KBM-7 (cell line): ENCODE data around the gene KRTAP5-1.

Experiments used
- DNase-seq: peaks from one replicate; pipeline ENCODE4 v3.0.0-alpha.2; 2015
- in situ Hi-C: fragments of 300-500 bp; cut with MboI; formaldehyde crosslinking; loops from 2 replicates; pipeline ENCODE4 v1.14.3; 2020; ENCODE audit warnings: low sequenced_read_pairs, low pct_unique_long_range_greater_than_20kb, mixed read lengths

KRTAP5-1 gene

GRCh38 chr11:1549338-1550330 is 35.4 kb downstream of the KRTAP5-1 start:
- no peak for DNase-seq
- in situ Hi-C loops: no loop called here

DNA sequence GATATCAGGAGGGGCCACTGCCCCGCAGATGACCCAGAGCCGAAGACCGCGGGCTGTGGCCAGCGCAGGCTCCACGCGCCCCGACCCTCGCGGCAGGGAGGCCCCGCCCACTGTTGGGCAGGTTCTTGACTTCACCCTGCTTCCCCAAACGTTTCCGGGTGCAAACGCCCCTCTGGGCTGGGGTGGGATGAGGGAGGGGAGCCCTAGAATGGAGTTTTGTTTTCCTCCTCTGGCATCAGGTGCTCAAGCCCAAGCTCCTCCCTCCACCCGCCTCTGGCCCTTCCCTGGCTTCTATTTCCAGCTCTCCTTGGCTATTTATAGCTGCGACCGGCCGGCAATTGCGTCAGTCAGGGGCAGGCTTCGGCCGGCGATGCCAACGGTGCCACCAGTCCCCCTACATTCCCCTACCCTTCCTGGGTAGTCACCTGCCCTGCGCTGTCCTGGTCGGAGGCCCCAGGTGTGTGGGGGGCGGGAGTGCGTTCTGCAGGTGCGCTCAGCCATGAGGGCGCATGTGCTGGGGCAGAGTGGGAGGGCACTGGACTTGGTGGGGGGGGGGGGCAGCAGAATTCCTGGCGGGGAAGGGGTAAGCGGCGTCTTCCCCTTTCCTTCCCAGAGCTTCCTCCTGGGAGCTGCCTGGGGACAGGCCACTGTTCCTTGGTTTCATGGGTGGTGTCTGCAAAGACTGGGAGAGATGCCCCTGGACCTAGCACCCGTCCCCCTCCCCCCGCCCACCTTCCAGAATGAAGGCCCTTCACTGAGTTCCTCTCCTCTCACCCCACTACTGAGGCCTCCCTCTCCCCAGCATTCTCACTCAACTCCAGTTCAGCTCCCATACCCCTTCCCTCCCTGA is 36.6 kb downstream of the KRTAP5-1 start:
- peak; percentile 32 for DNase-seq
- in situ Hi-C loops: no loop called here

DNA sequence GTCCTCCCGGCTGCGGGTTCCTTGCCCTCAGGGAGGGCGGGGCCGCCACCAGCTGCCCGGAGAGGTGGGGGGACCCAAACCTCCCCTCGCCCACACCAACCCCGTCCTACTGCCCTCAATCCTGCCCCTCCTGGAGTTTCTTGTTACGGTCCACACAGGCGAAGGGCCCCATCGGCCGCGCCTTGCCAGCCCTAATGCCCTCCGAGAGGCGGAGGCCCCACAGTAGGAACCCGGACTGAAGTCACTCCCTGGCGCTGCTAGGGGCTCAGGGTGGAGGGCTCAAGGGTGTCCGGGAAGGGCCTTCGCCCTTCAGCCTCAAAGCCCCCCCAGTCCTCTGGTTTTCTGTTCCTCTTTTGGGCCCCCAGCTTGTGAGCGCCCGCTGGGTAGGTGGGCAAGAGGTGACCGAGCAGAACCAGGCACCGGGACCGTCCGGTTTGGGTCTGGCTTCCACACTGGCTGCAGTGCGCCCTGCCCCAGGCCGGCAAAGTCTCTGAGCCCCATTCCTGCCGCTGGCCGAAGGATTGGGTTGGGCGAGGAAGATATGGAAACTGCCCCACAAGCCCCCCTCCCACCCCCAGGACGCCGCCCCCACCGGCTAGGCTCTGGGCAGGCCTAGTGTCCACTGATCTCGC is 37.5 kb downstream of the KRTAP5-1 start:
- no peak for DNase-seq
- in situ Hi-C loops: no loop called here

DNA sequence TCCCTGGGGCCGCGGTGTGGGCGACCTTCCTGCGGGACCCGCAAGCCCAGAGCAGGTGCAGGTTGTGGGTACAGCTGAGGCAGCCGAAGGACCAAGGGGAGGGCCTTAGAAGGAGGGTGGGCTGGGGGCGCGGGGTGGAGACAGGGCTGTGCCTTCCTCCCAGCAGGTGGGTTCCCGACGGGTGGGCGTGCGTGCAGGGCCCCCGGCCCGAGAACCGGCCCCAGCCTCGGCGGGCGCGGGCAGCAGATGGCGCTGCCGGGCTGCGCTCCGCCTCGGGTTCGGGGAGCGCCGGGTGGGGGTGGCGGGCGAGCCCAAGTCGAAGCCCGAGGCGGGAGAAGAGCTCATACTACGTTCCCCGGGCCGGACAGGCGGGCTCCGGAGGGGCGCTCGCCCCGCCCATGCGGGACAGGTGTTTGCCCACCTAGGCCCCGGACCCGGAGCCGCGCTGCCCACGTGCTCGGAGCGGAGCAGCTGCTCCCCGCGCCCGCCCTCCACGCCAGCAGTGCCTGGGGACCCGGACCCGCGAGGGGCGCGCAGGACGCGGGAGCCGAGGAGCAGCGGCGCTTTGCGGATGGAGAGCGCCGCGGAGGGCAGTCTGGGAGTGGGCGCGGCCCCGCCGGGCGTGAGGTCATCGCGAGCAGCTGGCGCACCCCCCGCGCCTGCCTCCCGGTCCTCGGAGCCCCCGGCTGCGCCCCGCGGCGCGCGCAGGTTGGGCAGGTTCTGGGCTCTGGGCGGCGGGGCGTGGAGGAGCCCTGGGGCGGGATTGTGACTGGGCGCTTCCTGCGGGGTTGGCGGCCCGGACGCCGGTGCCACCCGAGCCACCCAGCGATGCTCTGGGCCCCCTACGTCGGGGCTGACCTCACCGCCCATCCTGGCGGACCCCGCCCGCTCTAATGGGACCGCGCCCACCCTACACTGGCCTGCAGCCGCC is 38.3 kb downstream of the KRTAP5-1 start:
- DNase-seq: peak; percentile 41
- in situ Hi-C loops: no loop called here

DNA sequence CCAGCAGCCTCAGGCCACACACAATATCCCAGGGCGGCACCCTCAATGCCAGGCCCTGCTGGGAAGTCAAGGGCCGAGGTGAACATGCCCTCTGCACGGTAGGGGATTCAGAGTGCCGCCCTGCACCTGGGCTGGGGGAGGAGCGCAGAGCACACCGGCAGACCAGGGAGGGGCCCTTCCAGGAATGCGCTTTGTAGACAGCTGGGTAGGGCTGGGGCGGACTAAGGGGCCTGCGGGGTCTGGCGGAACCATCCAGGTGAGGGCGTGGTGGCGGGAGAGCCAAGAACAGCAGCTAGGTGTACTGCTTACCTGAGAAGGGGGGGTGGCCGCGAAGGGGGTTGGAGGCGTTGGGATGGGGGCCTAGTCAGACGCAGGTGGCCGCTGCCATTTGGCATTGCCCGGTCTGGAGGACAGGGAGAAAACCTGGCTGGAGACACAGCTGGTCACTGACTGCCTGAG is 39.0 kb downstream of the KRTAP5-1 start:
- in situ Hi-C loops: no loop called here
- no peak for DNase-seq

- no peak for DNase-seq
- in situ Hi-C loops: no loop called here
These were observed 39.7 kb downstream of the KRTAP5-1 start for GRCh38 chr11:1545432-1545831.

DNA sequence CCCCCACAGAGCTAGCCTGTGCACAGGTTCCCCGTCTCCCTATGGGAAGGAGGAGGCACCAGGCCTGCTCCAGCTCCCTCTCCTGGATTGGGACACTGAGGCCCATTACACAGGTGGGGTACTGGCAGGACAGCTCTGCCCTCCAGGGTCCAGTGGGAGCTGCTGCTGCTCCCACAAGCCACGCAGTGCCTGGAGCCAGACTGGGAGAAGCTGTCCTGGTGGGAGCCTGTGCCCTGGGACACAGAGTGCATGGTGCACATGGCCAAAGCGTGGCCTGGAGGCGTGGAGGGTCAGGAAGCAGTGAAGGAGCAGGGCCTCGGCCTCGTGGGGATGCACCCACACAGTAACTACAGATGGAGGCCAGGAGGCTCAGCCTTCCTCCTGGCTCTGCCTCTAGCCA is 40.5 kb downstream of the KRTAP5-1 start:
- in situ Hi-C loops: no loop called here
- no peak for DNase-seq

DNA sequence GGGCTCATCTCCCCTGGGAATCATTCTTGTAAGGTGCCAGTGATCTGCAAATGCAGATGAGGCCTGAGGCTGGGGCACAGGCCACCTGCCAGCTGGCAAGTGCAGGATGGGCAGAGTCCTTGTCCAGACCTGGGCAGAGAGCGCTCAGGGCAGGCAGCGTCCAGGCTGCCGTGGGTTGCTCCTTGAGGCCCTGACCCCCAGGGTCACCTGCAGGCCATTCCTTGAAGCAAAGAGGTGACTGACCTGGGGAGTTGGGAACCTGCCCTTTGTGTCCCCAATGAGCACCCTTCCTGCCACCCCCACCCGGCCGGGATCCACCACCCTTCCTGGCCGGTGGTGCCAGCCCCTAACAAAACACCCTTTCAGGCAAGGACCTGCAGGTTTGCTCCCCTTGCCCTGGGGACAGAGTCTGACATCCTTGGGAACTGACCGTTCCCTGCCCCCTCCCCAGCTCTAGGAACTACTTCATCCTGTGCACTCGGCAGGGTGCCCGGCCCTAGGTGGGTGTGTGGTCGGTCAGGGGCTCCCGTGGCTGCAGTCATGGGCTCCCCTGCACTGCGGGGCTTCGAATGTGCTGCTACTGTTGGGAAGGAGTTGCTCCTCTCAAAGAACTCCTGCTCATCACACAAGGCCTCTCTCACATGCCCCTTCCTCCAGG is 41.3 kb downstream of the KRTAP5-1 start:
- in situ Hi-C loops: no loop called here
- no peak for DNase-seq

DNA sequence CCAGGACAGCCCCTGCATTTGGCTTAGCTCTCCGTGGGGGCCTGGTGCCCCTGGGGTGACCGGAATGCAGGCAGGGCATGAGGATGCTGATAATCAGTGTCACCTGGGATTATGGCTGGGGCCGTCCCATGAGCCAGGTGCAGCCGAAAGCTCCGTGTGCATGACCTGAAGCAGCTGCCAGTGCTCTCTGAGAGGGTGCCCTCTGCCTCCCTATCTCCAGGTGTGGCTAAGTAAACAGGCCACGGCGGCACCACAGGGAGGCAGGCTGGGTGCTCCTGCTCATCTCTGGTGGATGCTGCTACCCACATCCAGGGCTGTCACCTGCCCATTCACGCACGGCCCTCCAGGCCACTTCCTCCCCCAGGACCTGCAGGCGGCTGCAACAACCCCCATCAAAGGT is 42.8 kb downstream of the KRTAP5-1 start:
- no peak for DNase-seq
- in situ Hi-C loops: no loop called here

DNA sequence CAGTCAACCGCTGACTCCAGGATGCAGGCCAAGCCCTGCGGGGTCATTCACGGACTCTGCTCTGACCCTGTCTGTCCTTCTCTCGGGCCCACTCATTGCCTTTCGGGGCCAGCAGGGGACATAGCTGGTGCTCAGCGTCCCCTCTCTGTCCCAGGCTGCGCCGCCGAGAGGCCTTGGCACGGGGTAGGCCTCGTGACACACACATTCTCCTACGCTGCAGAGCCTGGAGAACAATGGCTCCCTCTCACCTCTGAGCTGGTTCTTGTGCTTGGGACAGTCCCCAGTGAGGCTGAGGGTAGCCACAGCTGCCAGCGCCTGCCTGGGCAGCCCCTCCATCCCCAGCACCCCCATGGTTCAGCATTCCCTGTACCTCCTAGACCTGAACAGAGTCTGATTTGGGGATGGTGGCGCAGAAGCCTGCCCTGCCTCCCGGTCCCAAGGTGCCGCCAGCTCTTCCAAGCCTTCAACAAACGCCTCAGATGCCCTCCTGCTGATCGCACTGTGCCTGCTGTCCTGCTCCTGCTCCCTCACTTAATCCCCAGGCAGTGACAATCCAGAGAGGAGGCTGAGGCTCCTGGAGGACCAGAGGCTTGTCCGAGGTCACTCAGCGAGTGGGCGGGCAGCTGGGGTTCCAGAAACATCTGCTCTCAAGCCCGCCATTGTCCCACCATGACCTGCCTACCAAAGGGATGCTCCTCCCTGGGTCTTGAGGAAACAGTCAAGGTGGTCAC is 43.4 kb downstream of the KRTAP5-1 start:
- in situ Hi-C loops: no loop called here
- no peak for DNase-seq

DNA sequence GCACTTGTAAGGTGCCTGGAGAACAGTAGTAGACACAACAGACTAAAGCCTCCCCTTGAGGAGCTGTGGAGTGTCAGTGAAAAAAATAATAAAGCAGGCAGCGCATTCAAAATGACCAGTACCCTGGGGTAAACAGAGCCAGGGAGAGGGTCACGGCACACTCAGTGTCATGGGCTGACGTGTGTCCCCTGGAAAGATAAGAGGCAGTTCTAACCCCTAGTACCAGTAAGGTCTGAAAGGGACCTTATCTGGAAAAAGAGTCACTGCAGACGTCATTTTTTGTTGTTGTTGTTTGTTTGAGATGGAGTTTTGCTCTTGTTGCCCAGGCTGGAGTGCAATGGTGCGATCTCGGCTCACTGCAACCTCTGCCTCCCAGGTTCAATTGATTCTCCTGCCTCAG is 45.0 kb downstream of the KRTAP5-1 start:
- DNase-seq: no peak
- in situ Hi-C loops: no loop called here

DNA sequence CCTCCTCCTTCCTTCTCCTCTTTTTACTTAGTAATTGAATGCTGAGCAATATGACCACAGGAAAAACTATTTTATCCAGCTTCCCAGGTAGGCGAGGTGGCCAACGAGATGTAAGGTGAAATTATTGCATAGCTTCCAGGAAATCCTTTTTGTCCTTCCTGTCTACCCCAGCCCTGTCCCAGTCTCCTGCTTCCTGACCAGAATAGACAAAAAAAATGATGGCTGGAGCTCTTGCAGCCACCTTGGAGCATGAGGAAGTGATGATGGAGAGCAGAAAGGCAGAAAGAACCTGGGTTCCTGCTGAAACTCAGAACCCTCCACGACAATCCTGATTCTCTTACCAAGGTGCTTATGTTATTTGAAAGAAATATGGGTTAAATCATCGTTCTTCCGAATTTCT is 46.9 kb downstream of the KRTAP5-1 start:
- DNase-seq: no peak
- in situ Hi-C loops: no loop called here

- DNase-seq: no peak
- in situ Hi-C loops: no loop called here
These were observed 48.8 kb downstream of the KRTAP5-1 start for GRCh38 chr11:1536065-1536843.

GRCh38 chr11:1534682-1535081 is 50.4 kb downstream of the KRTAP5-1 start:
- in situ Hi-C loops: no loop called here
- no peak for DNase-seq
